Measurements from ENCODE around the gene VWA7.

DNA sequence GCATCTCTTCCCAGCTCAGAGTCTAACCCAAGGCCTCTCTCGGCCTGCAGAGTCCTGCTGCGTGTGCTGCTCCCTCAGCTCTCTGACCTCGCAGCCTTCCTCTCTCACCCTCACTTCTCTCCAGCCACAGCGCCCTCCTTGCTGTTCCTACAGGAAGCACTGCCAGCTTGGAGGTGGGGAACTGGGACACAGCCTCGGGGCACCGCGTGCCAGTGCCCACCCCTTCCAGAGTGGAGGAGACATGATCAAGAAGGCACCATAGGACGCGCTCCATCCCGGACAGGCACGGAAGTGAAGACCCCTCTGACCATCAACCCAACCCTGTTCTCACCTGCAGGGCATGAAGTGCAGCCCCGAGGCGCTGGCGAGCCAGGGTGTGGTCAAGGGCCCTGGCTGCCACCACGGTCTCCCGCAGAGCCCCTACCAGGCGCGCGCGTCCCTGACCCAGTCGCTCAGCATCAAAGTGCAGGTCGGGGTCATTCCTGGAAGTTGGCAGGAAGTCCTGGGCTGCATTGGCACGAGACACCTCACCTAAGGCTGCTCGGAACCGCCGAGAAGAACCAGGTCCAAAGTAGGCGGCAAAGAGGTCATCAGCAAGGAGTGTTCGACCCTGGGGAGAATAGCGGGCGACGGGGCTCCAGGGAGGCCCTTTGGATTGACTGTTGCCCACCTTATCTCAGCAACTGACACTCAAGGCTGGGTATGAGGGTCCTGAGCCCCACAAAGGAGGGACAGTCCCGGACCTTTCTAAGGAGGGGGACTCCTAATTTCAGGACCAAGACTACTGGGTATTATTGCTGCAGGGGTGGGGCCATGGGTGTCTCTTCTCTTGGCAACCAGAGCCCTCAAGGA is 1.3 kb downstream of the VWA7 start:
- TF ChIP-seq, protein P1, sequence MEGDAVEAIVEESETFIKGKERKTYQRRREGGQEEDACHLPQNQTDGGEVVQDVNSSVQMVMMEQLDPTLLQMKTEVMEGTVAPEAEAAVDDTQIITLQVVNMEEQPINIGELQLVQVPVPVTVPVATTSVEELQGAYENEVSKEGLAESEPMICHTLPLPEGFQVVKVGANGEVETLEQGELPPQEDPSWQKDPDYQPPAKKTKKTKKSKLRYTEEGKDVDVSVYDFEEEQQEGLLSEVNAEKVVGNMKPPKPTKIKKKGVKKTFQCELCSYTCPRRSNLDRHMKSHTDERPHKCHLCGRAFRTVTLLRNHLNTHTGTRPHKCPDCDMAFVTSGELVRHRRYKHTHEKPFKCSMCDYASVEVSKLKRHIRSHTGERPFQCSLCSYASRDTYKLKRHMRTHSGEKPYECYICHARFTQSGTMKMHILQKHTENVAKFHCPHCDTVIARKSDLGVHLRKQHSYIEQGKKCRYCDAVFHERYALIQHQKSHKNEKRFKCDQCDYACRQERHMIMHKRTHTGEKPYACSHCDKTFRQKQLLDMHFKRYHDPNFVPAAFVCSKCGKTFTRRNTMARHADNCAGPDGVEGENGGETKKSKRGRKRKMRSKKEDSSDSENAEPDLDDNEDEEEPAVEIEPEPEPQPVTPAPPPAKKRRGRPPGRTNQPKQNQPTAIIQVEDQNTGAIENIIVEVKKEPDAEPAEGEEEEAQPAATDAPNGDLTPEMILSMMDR (IDR thresholded peaks at IDR 0.05) = no peak
- TF ChIP-seq POLR2AphosphoS5 (IDR thresholded peaks at IDR 0.05; ENCODE audit: insufficient read depth in 1 of 2, low read depth in 1 of 2) = no peak
